ENCODE measurements around the gene TNRC18. TPM values are rescaled to one million over a fixed set of nuclear protein-coding genes. Genes with fewer than 3 reads are reported as not detected.

The TNRC18 gene
- total RNA-seq, 2 experiments from 2014 or later, result 37.3 to 40.4 TPM

- no peaks in the 10 kb centered on the region for H3K9me3 Mint-ChIP-seq
- ChIA-PET POLR2A (no interaction called here), CTCF (no interaction called here)
- intact Hi-C loops (cut with micrococcal nuclease), result no loop called here
- no peak overlapping the region for H3K4me3 Mint-ChIP-seq
- peaks cover 22% of the 10 kb centered on the region for H3K4me1 Mint-ChIP-seq (ENCODE audit: low read depth)
- H3K27ac Mint-ChIP-seq, result no peak overlapping the region
- no peak for DNase-seq
- no peaks in the 10 kb centered on the region for H3K27me3 Mint-ChIP-seq
- H3K36me3 Mint-ChIP-seq, result peaks cover 27% of the 10 kb centered on the region
Measured at GRCh38 chr7:5388905-5389433, 34.7 kb downstream of the TNRC18 start.

DNA sequence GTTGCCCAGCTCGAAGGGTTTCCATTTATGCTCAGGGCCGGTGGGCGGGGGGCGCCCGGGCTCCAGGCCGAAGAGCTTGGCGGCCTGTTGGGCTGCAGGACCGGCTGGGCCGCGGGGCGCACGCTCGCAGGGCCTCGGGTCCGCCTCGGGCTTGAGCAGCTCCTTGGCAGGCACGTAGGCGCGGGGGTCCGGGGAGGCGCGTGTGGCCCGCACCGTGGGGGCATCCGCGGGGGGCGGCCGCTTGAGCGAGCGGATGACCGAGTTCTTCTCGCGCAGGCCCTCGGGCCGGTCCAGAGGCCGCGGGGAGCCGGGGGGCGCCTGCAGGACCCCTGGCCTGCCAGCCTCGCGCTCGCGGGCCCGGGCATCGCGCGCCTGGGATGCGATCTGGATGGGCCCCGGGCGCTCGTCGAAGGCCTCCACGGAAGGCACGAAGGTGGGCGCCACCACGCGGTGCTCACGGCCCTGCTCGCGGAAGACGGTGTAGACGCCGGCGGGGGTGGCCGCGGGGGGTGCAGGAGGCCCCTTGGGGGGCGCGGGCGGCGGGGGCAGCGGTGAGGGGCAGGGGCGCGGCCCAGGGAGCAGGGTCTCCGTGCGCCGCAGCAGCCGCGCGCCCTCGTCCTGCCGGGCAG, 35.2 kb downstream of the TNRC18 start:
- no peak for DNase-seq
- no peaks in the 10 kb centered on the region for H3K27me3 Mint-ChIP-seq
- ChIA-PET POLR2A (no interaction called here), CTCF (no interaction called here)
- H3K27ac Mint-ChIP-seq, result no peak overlapping the region
- H3K4me3 Mint-ChIP-seq, result no peak overlapping the region
- H3K4me1 Mint-ChIP-seq (ENCODE audit: low read depth), result peaks cover 19% of the 10 kb centered on the region
- intact Hi-C loops (cut with micrococcal nuclease), result no loop called here
- peaks cover 23% of the 10 kb centered on the region for H3K36me3 Mint-ChIP-seq
- no peaks in the 10 kb centered on the region for H3K9me3 Mint-ChIP-seq

DNA sequence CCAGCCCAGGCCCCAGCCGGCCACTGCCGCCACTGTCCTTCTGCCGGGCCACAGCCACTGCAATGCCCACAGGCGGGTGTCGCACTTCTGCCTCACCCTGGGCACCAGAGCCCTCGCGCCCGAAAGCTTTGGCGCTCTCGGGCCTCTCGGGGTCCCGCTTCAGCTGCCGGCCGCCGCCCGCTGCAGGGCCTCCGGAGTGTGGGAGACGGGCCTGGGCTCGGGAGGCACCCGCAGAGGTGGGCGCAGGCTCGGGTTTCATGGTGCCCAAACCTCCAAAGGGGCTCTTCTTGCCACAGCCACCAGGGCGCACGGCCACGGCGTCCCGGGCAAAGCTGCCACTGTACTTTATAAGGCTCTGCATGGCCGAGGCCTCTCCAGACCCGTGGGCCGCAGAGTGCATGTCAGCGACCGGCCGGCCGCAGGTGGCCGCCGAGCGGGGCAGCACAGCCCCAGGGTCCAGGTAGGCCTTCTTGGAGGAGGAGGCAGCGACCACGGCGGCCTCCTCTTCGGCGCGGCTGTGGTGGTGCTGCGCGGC, 35.9 kb downstream of the TNRC18 start:
- peaks cover 17% of the 10 kb centered on the region for H3K36me3 Mint-ChIP-seq
- ChIA-PET POLR2A (no interaction called here), CTCF (no interaction called here)
- peaks cover 23% of the 10 kb centered on the region for H3K4me1 Mint-ChIP-seq (ENCODE audit: low read depth)
- H3K27me3 Mint-ChIP-seq, result no peaks in the 10 kb centered on the region
- intact Hi-C loops (cut with micrococcal nuclease), result no loop called here
- DNase-seq, result no peak
- no peak overlapping the region for H3K27ac Mint-ChIP-seq
- no peak overlapping the region for H3K4me3 Mint-ChIP-seq
- H3K9me3 Mint-ChIP-seq, result no peaks in the 10 kb centered on the region

DNA sequence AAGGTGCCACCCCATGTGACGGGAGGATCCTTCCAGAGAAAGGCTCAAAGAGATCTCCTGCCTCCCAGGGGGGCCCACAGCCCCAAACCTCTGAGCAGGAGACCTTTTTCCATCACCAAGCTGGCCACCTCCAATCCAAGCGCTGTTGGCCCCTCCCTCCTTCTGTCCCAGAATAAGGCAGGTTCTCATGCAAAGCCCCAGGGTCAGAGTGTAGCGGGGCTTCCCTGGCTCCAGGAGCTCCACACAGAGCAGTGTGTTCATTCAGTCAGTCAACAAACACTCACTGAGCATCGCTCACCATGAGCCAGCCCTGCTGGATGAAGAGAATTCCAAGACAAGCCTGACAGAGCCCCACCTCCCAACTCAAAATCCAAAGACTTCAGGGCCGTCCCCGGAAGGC, 39.0 kb downstream of the TNRC18 start:
- ChIA-PET POLR2A (no interaction called here), CTCF (interaction anchor here (1.7 kb wide), 1 partner anchor 18 kb away, joined by 4 read pairs; no protein-coding TSS in a partner anchor)
- no peak for DNase-seq
- intact Hi-C loops (cut with micrococcal nuclease), result no loop called here
- Mint-ChIP-seq H3K27ac (no peak overlapping the region), H3K4me3 (no peak overlapping the region), H3K27me3 (no peaks in the 10 kb centered on the region), H3K4me1 (ENCODE audit: low read depth) (peaks cover 28% of the 10 kb centered on the region), H3K9me3 (no peaks in the 10 kb centered on the region), H3K36me3 (peaks cover 11% of the 10 kb centered on the region)

GRCh38 chr7:5383314-5384098, 40.1 kb downstream of the TNRC18 start:
- H3K4me1 Mint-ChIP-seq (ENCODE audit: low read depth), result peaks cover 28% of the 10 kb centered on the region
- H3K27ac Mint-ChIP-seq, result no peak overlapping the region
- no peaks in the 10 kb centered on the region for H3K9me3 Mint-ChIP-seq
- no peaks in the 10 kb centered on the region for H3K27me3 Mint-ChIP-seq
- intact Hi-C loops (cut with micrococcal nuclease), result no loop called here
- POLR2A ChIA-PET, result no interaction called here
- H3K4me3 Mint-ChIP-seq, result no peak overlapping the region
- CTCF ChIA-PET, result interaction anchor here (0.8 to 1.1 kb wide), 2 partner anchors 18 to 295 kb away, joined by 3 to 8 read pairs; no protein-coding TSS in a partner anchor
- peaks cover 11% of the 10 kb centered on the region for H3K36me3 Mint-ChIP-seq
- no peak for DNase-seq

DNA sequence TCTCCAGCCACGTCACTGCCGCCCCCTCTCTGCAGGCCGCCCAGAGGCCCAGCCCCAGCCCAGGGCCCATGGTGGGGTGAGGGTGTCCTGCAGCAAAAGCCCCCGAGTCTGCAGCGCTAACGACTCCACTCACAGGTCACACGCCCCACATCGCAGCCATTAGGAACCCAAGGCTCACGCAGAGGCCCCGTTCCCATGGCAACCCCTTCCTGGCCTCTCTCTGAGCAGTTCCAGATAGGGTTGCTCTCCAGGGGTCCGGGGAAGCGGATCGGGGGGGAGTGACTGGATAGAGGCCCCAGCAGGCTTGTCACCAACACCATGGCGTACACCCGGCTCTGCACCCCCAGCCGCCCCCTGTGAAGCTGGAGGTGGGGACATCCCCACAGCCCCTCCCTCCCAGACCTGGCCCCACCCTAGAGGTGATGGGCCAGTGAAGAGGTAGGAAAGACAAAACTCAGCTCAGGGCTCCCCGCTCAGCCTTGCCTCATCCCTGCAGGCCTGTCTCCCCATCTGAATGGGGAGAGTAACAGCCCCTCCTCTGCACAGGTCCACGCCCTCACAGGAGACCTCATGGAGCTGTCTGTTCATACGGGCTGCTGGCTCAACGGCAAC, 41.2 kb downstream of the TNRC18 start:
- Mint-ChIP-seq H3K4me3 (no peak overlapping the region), H3K9me3 (no peaks in the 10 kb centered on the region), H3K27me3 (no peaks in the 10 kb centered on the region), H3K36me3 (peaks cover 9% of the 10 kb centered on the region), H3K27ac (no peak overlapping the region), H3K4me1 (ENCODE audit: low read depth) (peaks cover 27% of the 10 kb centered on the region)
- ChIA-PET CTCF (interaction anchor here (0.8 to 1.1 kb wide), 2 partner anchors 17 to 296 kb away, joined by 3 to 8 read pairs; no protein-coding TSS in a partner anchor), POLR2A (interaction anchor here (0.6 kb wide), 1 partner anchor 16 kb away, joined by 3 read pairs; no protein-coding TSS in a partner anchor)
- DNase-seq, result no peak
- intact Hi-C loops (cut with micrococcal nuclease), result no loop called here

- H3K36me3 Mint-ChIP-seq, result peaks cover 3% of the 10 kb centered on the region
- no peak overlapping the region for H3K4me3 Mint-ChIP-seq
- ChIA-PET CTCF (interaction anchor here (1.4 kb wide), 1 partner anchor 15 kb away, joined by 4 read pairs; no protein-coding TSS in a partner anchor), POLR2A (no interaction called here)
- intact Hi-C loops (cut with micrococcal nuclease), result no loop called here
- no peaks in the 10 kb centered on the region for H3K9me3 Mint-ChIP-seq
- DNase-seq, result no peak
- H3K27me3 Mint-ChIP-seq, result no peaks in the 10 kb centered on the region
- H3K4me1 Mint-ChIP-seq (ENCODE audit: low read depth), result peaks cover 27% of the 10 kb centered on the region
- H3K27ac Mint-ChIP-seq, result no peak overlapping the region
Measured at GRCh38 chr7:5381071-5381772, 42.4 kb downstream of the TNRC18 start.

GRCh38 chr7:5380350-5381070, 43.1 kb downstream of the TNRC18 start:
- ChIA-PET POLR2A (no interaction called here), CTCF (interaction anchor here (1.4 kb wide), 1 partner anchor 15 kb away, joined by 4 read pairs; no protein-coding TSS in a partner anchor)
- no peaks in the 10 kb centered on the region for H3K27me3 Mint-ChIP-seq
- H3K36me3 Mint-ChIP-seq, result peaks cover 4% of the 10 kb centered on the region
- intact Hi-C loops (cut with micrococcal nuclease), result no loop called here
- no peak for DNase-seq
- H3K4me1 Mint-ChIP-seq (ENCODE audit: low read depth), result peaks cover 32% of the 10 kb centered on the region
- no peaks in the 10 kb centered on the region for H3K9me3 Mint-ChIP-seq
- no peak overlapping the region for H3K27ac Mint-ChIP-seq
- no peak overlapping the region for H3K4me3 Mint-ChIP-seq

DNA sequence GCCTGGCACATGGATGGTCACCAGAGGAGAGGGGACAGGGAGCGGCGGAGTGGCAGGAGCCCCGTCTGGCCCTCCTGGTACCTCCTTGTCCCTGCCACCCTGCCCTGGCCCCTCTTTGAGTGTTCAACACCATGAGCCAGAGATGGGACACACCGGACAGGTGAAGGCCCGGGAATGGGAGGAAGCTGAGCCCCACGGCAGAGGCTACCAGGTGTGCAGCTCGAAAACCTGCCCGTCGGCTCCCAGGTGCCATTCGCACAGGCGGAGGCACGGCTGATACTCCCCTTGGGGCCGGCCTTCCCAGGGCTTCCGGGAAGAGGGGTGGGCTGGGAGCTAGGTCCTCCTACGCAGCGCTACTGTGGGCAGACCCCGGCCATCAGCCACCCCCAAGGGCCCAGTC, 44.1 kb downstream of the TNRC18 start:
- intact Hi-C loops (cut with micrococcal nuclease), result no loop called here
- Mint-ChIP-seq H3K9me3 (no peaks in the 10 kb centered on the region), H3K36me3 (peaks cover 4% of the 10 kb centered on the region), H3K27me3 (no peaks in the 10 kb centered on the region), H3K4me1 (ENCODE audit: low read depth) (peaks cover 27% of the 10 kb centered on the region), H3K4me3 (no peak overlapping the region), H3K27ac (no peak overlapping the region)
- CTCF ChIA-PET, result no interaction called here
- DNase-seq, result no peak
- POLR2A ChIA-PET, result no interaction called here

- peaks cover 11% of the 10 kb centered on the region for H3K36me3 Mint-ChIP-seq
Measured at GRCh38 chr7:5377816-5378215, 45.8 kb downstream of the TNRC18 start.

GRCh38 chr7:5377279-5377678, 46.4 kb downstream of the TNRC18 start:
- Mint-ChIP-seq H3K4me1 (ENCODE audit: low read depth) (peaks cover 13% of the 10 kb centered on the region), H3K27ac (no peak overlapping the region), H3K9me3 (no peaks in the 10 kb centered on the region), H3K4me3 (no peak overlapping the region), H3K36me3 (peaks cover 11% of the 10 kb centered on the region), H3K27me3 (no peaks in the 10 kb centered on the region)
- intact Hi-C loops (cut with micrococcal nuclease), result no loop called here
- ChIA-PET POLR2A (no interaction called here), CTCF (interaction anchor here (1.8 kb wide), 1 partner anchor 13 kb away, joined by 5 read pairs; no protein-coding TSS in a partner anchor)
- no peak for DNase-seq

More at GRCh38 chr7:5377816-5378215, 45.8 kb downstream of the TNRC18 start:
- CTCF ChIA-PET, result no interaction called here
- Mint-ChIP-seq H3K4me3 (no peak overlapping the region), H3K9me3 (no peaks in the 10 kb centered on the region), H3K27me3 (no peaks in the 10 kb centered on the region), H3K27ac (no peak overlapping the region), H3K4me1 (ENCODE audit: low read depth) (peaks cover 16% of the 10 kb centered on the region)
- POLR2A ChIA-PET, result no interaction called here
- no peak for DNase-seq
- intact Hi-C loops (cut with micrococcal nuclease), result no loop called here

All from activated CD4-positive, alpha-beta memory T cell treated with anti-CD3 and anti-CD28 coated beads for 36 hours (primary cell).